Brain microvascular endothelial cell (primary cell): ENCODE measurements around the gene COL28A1.

Experiments used
- DNase-seq: peaks from one replicate; pipeline ENCODE4 v3.0.0-alpha.2; 2020
- H3K27ac ChIP-seq: fragments of 250-450 bp; sonication (Bioruptor Pico); 2 replicates; pipeline ENCODE4 v1.5.1; 2020; ENCODE audit warnings: mild to moderate bottlenecking, moderate library complexity
- H3K27me3 ChIP-seq: fragments of 250-450 bp; sonication (Bioruptor Pico); replicated peaks from 2 replicates; pipeline ENCODE4 v1.5.1; 2020; ENCODE audit warnings: mild to moderate bottlenecking
- H3K36me3 ChIP-seq: fragments of 250-450 bp; sonication (Bioruptor Pico); replicated peaks from 2 replicates; pipeline ENCODE4 v1.5.1; 2020; ENCODE audit warnings: mild to moderate bottlenecking
- H3K4me3 ChIP-seq: 2 replicates; pipeline ENCODE4 v1.5.1; 2011; ENCODE audit warnings: low read depth, mild to moderate bottlenecking, control low read depth, low read length, moderate library complexity
- in situ Hi-C: cut with HindIII; loops from 2 replicates; pipeline ENCODE4 v1.10.0; 2017; ENCODE audit warnings: low sequenced_read_pairs, low pct_ligation_motif_present
- TF ChIP-seq, protein P1 (sequence below): IDR thresholded peaks from 2 replicates; pipeline ENCODE4 v1.5.1; 2011; ENCODE audit warnings: low read depth, mild to moderate bottlenecking, moderate library complexity, low read length, control low read depth, inconsistent platforms; ENCODE audit errors: missing control alignments

The COL28A1 gene

DNA sequence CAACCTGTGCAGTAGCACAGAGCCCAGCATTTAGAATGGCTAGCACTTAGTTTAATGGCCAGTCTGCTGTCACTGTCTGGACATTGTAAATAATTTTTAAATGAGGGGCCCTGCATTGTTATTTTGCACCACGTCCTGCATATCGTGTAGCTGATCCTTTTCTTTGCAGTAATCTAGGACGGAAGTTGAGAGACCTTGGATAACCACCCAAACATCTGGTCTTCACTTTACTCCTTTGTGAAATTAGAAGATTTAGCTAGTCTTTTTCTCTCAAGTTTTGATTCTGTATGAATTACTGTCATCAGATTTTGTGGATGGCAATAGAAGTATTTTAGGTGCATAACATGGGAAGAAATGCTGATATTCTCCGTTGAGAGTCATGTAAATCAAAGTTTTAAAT lies 32.9 kb upstream of the COL28A1 start:
- Histone ChIP-seq H3K27ac (no peak overlapping the region), H3K27me3 (no peaks in the 10 kb centered on the region), H3K4me3 (peak overlapping the region; percentile 9), H3K36me3 (peaks cover 5% of the 10 kb centered on the region)
- DNase-seq = no peak
- in situ Hi-C loops = no loop called here
- TF ChIP-seq, protein P1, sequence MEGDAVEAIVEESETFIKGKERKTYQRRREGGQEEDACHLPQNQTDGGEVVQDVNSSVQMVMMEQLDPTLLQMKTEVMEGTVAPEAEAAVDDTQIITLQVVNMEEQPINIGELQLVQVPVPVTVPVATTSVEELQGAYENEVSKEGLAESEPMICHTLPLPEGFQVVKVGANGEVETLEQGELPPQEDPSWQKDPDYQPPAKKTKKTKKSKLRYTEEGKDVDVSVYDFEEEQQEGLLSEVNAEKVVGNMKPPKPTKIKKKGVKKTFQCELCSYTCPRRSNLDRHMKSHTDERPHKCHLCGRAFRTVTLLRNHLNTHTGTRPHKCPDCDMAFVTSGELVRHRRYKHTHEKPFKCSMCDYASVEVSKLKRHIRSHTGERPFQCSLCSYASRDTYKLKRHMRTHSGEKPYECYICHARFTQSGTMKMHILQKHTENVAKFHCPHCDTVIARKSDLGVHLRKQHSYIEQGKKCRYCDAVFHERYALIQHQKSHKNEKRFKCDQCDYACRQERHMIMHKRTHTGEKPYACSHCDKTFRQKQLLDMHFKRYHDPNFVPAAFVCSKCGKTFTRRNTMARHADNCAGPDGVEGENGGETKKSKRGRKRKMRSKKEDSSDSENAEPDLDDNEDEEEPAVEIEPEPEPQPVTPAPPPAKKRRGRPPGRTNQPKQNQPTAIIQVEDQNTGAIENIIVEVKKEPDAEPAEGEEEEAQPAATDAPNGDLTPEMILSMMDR = no peak

- TF ChIP-seq, protein P1 = no peak
- in situ Hi-C loops = no loop called here
- no peaks in the 10 kb centered on the region for H3K27me3 ChIP-seq
- peak overlapping the region; percentile 75 for H3K4me3 ChIP-seq
- no peak for DNase-seq
- H3K36me3 ChIP-seq = peaks cover 3% of the 10 kb centered on the region
- no peak overlapping the region for H3K27ac ChIP-seq
Measured at GRCh38 chr7:7567898-7568531, 32.3 kb upstream of the COL28A1 start.

DNA sequence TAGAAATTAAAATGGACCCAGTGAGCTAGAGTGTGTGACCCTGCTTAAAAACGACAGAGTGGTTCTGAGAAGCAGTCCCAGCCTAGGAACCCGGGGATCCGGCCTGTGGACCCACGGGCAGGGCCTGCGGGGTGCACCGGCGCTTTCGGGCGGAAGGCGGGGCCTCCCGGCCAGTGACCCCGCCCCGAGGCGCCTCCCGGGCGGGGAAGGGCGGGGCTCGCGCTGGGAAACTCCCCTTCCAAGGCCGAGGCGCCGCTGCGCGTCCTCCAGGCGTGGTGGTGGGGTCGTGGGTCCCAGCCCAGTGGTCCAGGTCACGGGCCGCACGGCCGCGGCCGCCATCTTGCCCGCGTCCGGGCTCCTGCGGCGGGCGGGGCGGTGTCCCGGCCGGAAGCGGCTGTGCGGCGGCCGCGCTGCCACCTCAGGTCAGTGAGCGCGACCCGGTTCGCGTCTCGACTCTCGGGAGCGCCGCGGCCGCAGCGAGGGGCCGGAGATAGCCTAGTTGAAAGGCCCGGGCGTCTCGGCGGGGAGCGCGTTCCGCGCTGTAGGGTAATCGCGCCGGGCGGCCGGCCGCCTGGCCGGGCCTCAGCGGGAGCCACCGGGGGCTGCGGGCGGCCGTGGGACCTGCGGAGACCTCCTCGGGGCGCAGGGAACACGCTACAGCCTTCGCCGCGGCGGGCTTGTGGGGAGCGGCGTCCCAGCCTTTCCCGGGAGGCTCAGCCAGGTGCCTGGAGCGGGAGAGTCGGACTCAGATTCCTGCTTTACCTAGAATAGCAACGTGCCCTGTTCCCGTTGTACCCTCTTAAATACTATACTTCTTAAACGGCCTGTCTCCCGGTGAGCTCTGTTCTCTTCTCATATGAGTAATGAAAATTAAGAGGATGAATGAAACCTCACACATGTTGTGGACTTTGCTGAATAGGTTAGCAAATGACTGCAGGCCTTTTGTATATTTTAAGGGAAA lies 31.3 kb upstream of the COL28A1 start, which contains the start of gene MIOS:
MIOS (plus strand) TSS at position 234 of the 961 bp plus-strand sequence. CDS start 5,592 bp downstream, outside the sequence.
- Histone ChIP-seq H3K4me3 (peak within 1 kb of the TSS; percentile 75), H3K36me3 (no peaks in the 10 kb centered on the region), H3K27ac (peak within 1 kb of the TSS; percentile 61), H3K27me3 (no peaks in the 10 kb centered on the region)
- TF ChIP-seq, protein P1 = no peak
- DNase-seq = peak; percentile 47
- in situ Hi-C loops = no loop called here

DNA sequence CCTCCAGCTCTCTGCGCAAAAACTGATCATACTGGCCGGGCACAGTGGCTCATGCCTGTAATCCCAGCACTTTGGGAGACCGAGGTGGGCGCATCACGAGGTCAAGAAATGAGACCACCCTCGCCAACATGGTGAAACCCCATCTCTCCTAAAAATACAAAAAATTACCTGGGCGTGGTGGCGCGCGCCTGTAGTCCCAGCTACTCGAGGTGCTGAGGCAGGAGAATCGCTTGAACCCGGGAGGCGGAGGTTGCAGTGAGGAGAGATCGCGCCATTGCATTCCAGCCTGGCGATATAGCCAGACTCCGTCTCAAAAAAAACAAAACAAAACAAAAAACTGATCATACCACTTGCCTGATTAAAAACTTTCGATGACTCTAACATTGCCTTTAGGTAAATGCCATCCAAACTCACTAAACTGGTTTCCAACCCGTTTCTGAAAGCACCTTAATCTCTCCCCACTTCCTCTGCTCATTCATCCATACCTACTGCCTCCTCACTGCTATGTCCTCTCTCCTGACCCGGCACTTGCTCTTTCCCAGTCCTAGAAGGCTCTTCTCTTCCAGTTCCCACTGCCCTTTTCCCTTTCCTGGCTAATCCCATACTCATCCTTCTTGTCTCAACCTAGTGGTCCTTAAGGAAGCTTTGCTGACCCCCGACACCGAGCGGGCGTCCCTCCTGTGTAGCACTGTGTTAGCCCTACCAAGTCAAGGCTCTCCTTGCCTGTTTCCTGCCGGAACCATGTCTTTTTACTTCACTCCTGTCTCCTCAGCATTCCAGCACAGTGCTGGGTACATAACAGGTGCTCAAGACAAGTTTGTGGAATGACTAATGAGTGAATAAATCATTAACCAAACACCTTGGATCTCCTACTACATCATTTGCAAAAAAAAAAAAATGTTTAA lies 30.3 kb upstream of the COL28A1 start:
- Histone ChIP-seq H3K27me3 (no peaks in the 10 kb centered on the region), H3K4me3 (peak overlapping the region; percentile 75), H3K27ac (no peak overlapping the region), H3K36me3 (no peaks in the 10 kb centered on the region)
- DNase-seq = no peak
- in situ Hi-C loops = no loop called here
- TF ChIP-seq, protein P1 = no peak

DNA sequence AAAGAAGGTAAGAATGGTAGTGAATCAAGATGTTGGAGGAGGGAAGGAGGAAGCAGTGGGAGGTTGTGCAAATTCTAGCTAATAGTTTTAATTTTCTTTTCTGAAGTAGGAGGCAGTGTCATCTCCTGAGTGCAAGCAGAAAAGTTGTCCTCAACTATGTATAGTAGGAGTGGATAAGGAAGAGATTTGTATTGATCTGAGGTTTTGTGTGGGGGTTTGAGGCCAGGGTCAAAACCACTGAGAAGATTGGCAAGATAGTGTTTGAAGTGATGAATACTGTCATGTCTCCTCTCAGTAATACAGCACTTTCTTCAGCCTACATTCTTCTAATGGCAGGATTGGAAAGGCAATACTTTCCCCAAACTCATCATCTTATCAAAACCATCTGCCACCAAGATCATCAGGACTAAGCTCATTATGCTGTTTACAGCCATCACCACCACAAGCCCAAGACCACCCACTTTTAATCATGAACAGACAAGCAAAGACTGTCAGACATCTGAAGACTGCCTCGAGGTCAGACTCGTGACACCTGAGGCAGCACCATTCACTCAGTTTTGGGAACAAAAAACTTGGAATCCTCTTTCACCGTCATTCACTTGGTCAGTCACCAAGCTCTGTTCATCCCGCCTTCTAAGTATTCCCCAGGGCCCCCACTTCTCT lies 29.5 kb upstream of the COL28A1 start:
- no peak overlapping the region for H3K27ac ChIP-seq
- DNase-seq = no peak
- H3K36me3 ChIP-seq = no peaks in the 10 kb centered on the region
- no peak overlapping the region for H3K4me3 ChIP-seq
- in situ Hi-C loops = no loop called here
- H3K27me3 ChIP-seq = no peaks in the 10 kb centered on the region
- TF ChIP-seq, protein P1 = no peak
